Measurements from ENCODE around the gene AOPEP. TPM values are rescaled to one million over a fixed set of nuclear protein-coding genes. Genes with fewer than 3 reads are reported as not detected.

The AOPEP gene
- total and polyA plus RNA-seq, 9 of the 15 experiments (the other 6 are each of a cell fraction or from before 2014, with no cell fraction given) = 4.5 to 19.3 (median 13.5) TPM

- no peak for TF ChIP-seq ATF6 (CRISPR knock-in tag; IDR thresholded peaks at IDR 0.05)
- no peak for TF ChIP-seq ZNF695 (CRISPR knock-in tag; IDR thresholded peaks at IDR 0.05)
- peak; percentile 75 for TF ChIP-seq MGA (IDR thresholded peaks at IDR 0.05)
- no peak for TF ChIP-seq RAD21 (CRISPR knock-in tag; conservative IDR thresholded peaks at IDR 0.05 in 1 of 2, IDR thresholded peaks at IDR 0.05 in 1 of 2)
- no peak for TF ChIP-seq ZNF253 (CRISPR knock-in tag; conservative IDR thresholded peaks at IDR 0.05)
- no peak for TF ChIP-seq ELK3 (CRISPR knock-in tag; IDR thresholded peaks at IDR 0.05)
- no peak for TF ChIP-seq U2AF1 (optimal IDR thresholded peaks at IDR 0.05; ENCODE audit: low read depth, low read length)
- TF ChIP-seq FOXP1 (CRISPR knock-in tag; IDR thresholded peaks at IDR 0.05) = no peak
- TF ChIP-seq ZNF24 (IDR thresholded peaks at IDR 0.05) = no peak
- no peak for TF ChIP-seq CBX5 (IDR thresholded peaks at IDR 0.05; ENCODE audit: borderline replicate concordance, low read depth)
- TF ChIP-seq CSDE1 (IDR thresholded peaks at IDR 0.05) = no peak
- no peak for TF ChIP-seq NFIX (CRISPR knock-in tag; IDR thresholded peaks at IDR 0.05; ENCODE audit: low read depth)
- no peak for TF ChIP-seq MXI1 (IDR thresholded peaks at IDR 0.05; ENCODE audit: low read depth, low read length)
Observed at GRCh38 chr9:95048225-95049087, 322.0 kb downstream of the AOPEP start (continued).

All from K562 (cell line).